HG03432 (cell line): ENCODE data around the gene C19orf25.
"Not testable (repeated sequence)": the region's sequence is repeated elsewhere in the genome, so short reads cannot be mapped to it uniquely, and the experiment has no call there.

Experiments used
- ATAC-seq: cut with Tn5 transposase; IDR thresholded peaks from one replicate; pipeline ENCODE4 v1.9.1; 2021; ENCODE audit warnings: mild to moderate bottlenecking, moderate library complexity; ENCODE audit not compliant: unreplicated experiment

The C19orf25 gene

DNA sequence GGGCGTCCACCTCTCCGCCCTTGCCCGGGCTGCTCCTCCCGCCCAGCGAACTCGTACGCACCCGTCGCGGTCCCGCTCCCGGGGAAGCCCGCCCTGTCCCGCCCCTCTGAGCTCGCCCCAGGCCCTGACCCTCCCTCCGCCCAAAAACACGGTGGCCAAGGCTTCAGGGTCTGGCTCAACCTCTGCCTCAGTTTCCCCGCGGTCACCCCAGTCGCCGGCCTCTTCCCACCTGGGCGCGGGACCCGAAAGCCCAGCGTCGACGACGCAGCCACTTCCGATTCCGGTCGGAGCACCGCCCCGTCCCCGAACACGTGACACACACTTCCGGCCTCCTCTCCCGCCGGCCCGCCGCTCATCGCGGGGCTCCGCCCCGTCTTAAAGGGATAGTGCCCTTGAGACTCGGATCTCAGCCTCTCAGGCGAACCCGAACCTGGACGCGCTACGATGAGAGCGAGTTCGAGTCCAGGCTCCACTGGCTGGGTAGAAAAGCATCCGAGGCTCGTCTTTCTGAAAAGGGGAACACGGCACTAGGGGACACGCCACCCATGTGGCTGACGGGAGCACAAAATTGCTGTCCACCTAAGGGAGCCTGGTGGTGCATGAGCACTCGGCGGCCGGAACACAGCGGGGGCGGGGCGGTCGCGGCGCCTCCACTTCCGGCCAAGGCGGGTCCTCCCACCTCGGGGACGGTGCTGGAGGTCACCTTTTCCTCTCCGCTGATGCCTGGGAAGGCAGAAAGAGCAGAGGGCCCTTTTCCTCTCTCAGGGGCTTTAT, at the start of gene C19orf25:
C19orf25 (minus strand) TSS at position 282 of the 774 bp plus-strand sequence. CDS start 312 bp downstream, outside the sequence.
- peak; percentile 81 for ATAC-seq

GRCh38 chr19:1527650-1528309, 48.8 kb upstream of the C19orf25 start:
- no peak for ATAC-seq

DNA sequence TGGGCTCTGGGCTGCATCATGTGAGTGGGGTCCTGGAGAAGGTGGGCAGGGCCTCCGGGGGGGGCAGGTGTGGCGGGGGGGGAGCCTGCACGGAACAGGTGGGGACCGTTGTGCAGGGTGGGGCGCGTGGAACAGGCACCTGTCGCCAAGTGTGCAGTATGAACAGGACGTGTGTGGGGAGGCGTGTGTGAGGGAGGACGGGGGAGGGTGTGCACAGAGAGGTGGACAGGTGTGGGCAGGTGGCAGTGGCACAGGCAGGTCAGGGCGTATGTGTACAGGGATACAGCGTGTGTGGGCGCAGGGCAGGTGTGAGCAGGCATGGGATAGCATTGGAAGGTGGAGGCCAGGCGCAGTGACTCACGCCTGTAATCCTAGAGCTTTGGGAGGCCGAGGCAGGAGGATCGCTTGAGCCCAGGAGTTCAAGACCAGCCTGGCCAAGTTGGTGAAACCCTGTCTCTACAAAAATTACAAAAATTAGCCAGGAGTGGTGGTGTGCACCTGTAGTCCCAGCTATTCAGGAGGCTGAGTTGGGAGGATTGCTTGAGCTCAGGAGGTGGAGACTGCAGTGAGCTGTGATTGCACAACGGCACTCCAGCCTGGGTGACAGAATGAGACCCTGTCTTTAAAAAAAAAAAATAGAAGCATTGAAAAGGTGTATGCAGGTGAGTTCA, 48.1 kb upstream of the C19orf25 start:
- no peak for ATAC-seq

DNA sequence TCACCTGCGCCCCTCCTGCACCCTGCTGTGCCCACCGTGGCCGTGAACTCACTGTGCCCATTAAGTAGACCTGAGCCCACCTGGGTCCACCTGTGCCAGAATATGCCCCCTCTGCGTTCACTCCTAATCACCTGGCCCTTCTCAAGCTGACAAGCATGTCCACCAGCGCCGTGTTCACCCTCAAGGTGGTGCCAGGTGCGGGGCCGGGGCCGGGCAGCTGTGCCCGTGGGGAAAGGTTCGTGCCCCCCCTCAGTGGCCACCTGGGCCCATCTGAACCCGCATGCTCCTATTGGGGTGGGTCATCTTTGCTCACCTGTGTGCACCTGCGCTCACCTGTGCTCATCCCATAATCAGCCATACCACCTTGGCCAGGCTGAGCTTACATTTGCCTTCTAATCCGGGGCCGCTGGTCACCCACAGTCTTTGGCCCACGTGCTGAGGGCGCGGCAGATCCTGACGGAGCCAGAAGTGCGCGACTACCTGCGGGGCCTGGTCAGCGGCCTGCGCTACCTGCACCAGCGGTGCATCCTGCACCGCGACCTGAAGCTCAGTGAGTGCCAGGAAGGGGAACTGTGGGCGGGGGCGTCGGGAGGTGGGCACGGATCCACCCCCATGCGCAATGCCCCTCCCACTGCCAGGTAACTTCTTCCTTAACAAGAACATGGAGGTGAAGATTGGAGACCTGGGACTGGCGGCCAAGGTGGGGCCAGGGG, 47.2 kb upstream of the C19orf25 start:
- no peak for ATAC-seq

DNA sequence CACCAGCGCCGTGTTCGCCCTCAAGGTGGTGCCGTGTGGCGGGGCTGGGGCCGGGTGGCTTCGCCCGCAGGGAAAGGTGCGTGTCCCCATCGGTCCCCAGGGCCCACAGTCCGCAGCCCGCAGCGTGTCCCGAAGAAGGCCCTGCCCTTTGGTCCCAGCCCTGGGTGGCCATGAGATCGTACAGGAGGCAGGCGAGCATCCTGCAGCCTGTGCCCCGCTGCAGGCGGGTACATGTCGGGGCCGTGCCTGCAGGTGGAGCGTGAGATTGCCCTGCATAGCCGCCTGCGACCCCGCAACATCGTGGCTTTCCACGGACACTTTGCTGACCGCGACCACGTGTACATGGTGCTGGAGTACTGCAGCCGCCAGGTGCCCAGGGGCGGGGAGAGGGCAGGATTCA, 46.3 kb upstream of the C19orf25 start:
- no peak for ATAC-seq

GRCh38 chr19:1524972-1525325, 45.9 kb upstream of the C19orf25 start:
- ATAC-seq, result no peak

- no peak for ATAC-seq
Observed at GRCh38 chr19:1524287-1524971, 45.4 kb upstream of the C19orf25 start.

DNA sequence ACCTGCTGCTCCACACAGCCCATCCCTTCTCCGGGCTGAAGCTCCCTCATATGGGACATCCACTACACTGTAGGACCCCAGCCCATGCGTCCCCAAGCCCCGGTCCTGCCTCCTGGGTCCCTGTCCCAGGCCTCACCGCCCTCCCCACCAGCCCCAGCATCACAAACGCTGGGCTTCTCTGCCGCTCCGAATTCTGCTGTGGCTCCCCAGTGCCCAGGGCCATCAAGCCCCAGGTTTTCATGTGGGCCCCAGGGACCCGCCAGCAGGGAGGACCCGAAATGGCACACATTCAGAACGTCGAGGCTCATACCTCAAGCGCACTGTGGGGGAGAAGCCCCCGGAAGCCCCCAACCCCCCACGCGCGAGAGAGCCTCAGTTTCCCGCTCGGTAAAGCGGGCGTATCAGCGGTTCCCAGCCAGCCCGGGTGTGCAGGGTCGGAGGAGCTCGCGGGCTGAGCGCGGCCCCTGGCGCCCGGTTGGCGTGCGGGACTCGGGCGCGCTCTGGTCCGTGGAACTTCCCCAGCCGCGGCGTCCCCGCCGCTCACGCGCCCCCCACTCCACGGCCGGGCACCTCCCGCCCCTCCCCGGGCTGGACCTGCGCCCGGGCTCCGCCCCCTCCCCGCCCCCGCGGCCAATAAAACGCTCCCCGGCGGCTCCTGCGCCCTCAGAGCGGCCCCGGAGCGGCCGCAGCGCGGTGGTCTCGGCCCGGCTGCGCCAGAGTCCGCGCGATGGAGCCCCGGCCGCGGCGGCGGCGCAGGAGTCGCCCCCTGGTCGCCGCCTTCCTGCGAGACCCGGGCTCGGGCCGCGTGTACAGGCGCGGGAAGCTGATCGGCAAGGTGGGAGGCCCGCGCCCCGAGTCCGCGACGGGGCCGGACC, 44.6 kb upstream of the C19orf25 start, which contains the start of gene PLK5:
PLK5 (plus strand) TSS at position 666 of the 875 bp plus-strand sequence. CDS start 2,920 bp downstream, outside the sequence.
- no peak for ATAC-seq

GRCh38 chr19:1522838-1523237, 43.8 kb upstream of the C19orf25 start:
- no peak for ATAC-seq

DNA sequence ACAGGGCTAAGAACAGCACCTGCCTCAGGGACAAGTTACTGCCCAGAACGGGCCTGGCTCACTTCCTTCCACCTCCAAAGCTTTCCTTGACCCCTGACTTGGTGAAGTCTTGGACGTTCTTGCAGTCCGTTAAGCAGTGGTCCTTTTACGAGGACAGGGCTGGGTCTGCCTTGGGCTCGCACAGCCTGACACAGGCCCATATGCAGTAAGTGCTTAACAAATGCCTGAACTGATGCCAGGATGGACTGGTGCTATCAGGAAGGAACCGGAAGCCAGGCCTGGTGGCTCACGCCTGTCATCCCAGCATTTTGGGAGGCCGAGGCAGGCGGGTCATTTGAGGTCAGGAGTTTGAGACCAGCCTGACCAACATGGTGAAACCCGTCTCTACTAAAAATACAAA, 43.0 kb upstream of the C19orf25 start:
- ATAC-seq, result no peak

GRCh38 chr19:1521636-1522035, 42.6 kb upstream of the C19orf25 start:
- ATAC-seq, result no peak

GRCh38 chr19:1520203-1520780, 41.3 kb upstream of the C19orf25 start:
- ATAC-seq, result no peak

DNA sequence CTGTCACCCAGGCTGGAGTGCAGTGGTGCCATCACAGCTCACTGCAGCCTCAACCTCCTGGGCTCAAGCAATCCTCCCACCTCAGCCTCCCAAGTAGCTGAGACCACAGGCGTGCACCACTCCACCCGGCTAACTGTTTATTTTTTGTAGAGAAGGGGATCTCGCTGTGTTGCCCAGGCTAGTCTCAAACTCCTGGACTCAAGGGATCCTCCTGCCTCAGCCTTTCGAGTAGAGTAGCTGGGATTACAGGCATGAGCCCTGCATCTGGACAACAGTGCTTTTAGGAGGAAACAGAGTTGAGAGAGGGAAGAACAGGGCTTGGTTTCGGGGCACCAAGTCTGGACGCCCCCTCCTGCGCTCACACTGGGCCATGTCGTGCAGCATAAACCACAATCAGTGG, 40.8 kb upstream of the C19orf25 start:
- not testable (repeated sequence) for ATAC-seq

GRCh38 chr19:1518471-1518870, 39.5 kb upstream of the C19orf25 start:
- no peak for ATAC-seq

GRCh38 chr19:1516395-1516753, 37.4 kb upstream of the C19orf25 start:
- ATAC-seq, result no peak

GRCh38 chr19:1514986-1515721, 36.1 kb upstream of the C19orf25 start:
- ATAC-seq, result no peak

DNA sequence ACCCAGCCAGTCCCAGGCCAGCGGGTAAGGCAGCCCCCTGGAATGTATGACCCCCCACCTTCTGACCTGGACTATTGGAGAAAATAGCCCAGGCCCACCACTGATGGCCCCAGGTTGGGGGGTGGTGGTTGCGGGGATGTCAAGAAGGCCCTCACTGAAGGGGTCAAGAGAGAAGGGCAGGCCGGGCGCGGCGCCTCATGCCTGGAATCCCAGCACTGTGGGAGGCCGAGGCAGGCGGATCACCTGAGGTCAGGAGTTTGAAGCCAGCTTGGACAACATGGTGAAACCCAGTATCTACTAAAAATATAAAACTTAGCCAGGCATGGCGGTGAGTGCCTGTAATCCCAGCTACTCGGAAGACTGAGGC, 35.3 kb upstream of the C19orf25 start:
- ATAC-seq, result no peak

GRCh38 chr19:1513499-1514294, 34.7 kb upstream of the C19orf25 start:
- no peak for ATAC-seq
